Measurements from ENCODE around the gene CBX4.

DNA sequence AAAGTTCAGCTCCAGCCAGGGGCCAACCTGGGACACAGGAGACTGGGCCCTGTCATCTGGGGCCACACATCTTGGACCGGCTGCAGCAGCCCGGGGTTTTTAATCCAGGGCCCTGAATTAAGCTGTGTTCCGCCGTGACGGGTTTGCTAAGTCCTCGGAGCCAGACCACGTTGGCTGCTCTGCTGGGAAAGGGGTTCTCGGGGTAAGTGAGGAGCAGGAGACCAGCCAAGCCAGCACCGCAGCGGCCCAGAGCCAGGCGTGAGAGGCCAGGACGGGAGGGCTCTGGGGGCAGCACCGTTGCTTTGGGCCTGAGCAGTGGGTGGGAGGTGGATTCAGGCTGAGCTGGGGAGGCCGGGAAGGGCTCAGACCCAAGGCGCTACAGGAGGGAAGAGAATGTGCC lies 31.3 kb upstream of the CBX4 start:
- TF ChIP-seq, protein P1, sequence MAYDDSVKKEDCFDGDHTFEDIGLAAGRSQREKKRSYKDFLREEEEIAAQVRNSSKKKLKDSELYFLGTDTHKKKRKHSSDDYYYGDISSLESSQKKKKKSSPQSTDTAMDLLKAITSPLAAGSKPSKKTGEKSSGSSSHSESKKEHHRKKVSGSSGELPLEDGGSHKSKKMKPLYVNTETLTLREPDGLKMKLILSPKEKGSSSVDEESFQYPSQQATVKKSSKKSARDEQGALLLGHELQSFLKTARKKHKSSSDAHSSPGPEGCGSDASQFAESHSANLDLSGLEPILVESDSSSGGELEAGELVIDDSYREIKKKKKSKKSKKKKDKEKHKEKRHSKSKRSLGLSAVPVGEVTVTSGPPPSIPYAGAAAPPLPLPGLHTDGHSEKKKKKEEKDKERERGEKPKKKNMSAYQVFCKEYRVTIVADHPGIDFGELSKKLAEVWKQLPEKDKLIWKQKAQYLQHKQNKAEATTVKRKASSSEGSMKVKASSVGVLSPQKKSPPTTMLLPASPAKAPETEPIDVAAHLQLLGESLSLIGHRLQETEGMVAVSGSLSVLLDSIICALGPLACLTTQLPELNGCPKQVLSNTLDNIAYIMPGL (CRISPR knock-in tag; IDR thresholded peaks at IDR 0.05), result no peak
- TF ChIP-seq JUN (CRISPR knock-in tag; IDR thresholded peaks at IDR 0.05), result no peak
- TF ChIP-seq, protein P2, sequence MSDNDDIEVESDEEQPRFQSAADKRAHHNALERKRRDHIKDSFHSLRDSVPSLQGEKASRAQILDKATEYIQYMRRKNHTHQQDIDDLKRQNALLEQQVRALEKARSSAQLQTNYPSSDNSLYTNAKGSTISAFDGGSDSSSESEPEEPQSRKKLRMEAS (CRISPR knock-in tag; IDR thresholded peaks at IDR 0.05), result no peak
- no peak for TF ChIP-seq CTCF (IDR thresholded peaks at IDR 0.05)
- TF ChIP-seq ESRRA (CRISPR knock-in tag; IDR thresholded peaks at IDR 0.05; ENCODE audit: borderline replicate concordance), result no peak
- TF ChIP-seq, protein P3, sequence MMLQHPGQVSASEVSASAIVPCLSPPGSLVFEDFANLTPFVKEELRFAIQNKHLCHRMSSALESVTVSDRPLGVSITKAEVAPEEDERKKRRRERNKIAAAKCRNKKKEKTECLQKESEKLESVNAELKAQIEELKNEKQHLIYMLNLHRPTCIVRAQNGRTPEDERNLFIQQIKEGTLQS (CRISPR knock-in tag; conservative IDR thresholded peaks at IDR 0.05), result no peak
- no peak for TF ChIP-seq ZNF263 (CRISPR knock-in tag; IDR thresholded peaks at IDR 0.05; ENCODE audit: low read depth)
- TF ChIP-seq NR2C2 (CRISPR knock-in tag; IDR thresholded peaks at IDR 0.05), result no peak
- TF ChIP-seq CBFB (CRISPR knock-in tag; IDR thresholded peaks at IDR 0.05; ENCODE audit: low read depth), result no peak
- no peak for TF ChIP-seq CREB1 (CRISPR knock-in tag; IDR thresholded peaks at IDR 0.05)

All from WTC11 (cell line).